ENCODE results near the gene GDF9.

Gene GDF9

GRCh38 chr5:132872788-132873118 is 6.5 kb upstream of the GDF9 start:
- TF ChIP-seq, protein P1, sequence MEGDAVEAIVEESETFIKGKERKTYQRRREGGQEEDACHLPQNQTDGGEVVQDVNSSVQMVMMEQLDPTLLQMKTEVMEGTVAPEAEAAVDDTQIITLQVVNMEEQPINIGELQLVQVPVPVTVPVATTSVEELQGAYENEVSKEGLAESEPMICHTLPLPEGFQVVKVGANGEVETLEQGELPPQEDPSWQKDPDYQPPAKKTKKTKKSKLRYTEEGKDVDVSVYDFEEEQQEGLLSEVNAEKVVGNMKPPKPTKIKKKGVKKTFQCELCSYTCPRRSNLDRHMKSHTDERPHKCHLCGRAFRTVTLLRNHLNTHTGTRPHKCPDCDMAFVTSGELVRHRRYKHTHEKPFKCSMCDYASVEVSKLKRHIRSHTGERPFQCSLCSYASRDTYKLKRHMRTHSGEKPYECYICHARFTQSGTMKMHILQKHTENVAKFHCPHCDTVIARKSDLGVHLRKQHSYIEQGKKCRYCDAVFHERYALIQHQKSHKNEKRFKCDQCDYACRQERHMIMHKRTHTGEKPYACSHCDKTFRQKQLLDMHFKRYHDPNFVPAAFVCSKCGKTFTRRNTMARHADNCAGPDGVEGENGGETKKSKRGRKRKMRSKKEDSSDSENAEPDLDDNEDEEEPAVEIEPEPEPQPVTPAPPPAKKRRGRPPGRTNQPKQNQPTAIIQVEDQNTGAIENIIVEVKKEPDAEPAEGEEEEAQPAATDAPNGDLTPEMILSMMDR (conservative IDR thresholded peaks at IDR 0.05): no peak
- no peak for TF ChIP-seq ZFX (IDR thresholded peaks at IDR 0.05)
- no peak overlapping the region for H3K27ac ChIP-seq

DNA sequence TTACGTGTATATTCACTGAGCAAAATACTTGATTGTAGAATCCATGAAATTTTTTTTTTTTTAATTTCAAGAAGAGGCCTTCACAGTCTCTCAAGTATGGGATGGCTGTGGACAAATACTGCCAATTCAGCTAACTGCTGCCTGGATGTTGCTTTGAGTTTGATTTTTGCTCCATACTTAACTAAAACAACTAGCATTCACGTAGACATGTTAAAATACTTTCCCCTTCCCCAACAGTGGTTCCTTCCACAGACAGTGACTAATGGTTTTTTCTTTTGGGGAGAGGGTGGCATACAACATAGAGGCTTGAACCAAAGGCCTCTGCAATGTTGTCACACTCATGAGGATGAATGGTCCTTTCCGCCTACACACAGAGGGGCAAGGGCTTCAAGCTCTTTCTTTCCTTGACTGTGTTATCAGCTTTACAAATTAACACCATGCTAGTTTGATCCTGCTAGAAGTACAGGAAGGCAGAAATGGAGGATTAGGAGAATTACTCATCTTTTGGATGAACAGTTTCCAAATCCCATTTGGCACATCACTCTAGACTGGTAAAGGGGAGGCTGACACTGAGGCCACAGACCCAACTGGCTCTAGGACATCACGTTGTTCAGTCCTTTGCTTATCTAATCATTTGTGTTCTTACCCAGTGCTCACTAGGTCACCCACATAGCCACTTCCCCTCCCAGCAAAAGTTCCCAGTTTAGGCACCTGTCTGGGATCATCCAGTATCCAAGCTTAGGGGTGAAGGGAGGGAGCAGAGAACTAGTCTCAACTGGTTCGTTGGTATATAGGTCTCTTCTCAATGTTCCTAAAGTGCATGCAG is 5.4 kb upstream of the GDF9 start:
- no peak overlapping the region for H3K27ac ChIP-seq
- TF ChIP-seq, protein P1 (conservative IDR thresholded peaks at IDR 0.05): no peak
- no peak for TF ChIP-seq ZFX (IDR thresholded peaks at IDR 0.05)

DNA sequence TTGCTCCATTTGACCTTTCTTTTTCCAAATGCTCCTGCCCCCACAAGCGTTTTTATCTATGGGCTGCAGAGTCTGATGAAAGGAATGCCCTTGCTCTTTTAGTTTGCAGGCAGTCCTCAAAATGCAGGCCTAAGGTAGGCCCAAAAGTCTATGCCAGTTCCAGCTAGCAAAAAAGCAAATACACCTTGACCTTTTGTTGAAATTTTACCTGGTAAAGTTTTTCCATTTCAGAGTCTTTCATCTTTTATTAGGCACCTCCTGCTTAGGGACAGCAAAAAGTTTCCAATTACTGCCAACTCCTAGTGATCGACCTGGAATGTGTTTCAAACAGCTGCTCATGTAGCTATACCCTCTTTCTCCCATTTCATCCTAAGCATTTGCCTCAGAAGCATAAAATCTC is 4.5 kb upstream of the GDF9 start:
- no peak overlapping the region for H3K27ac ChIP-seq
- TF ChIP-seq, protein P1 (conservative IDR thresholded peaks at IDR 0.05): no peak
- no peak for TF ChIP-seq ZFX (IDR thresholded peaks at IDR 0.05)

DNA sequence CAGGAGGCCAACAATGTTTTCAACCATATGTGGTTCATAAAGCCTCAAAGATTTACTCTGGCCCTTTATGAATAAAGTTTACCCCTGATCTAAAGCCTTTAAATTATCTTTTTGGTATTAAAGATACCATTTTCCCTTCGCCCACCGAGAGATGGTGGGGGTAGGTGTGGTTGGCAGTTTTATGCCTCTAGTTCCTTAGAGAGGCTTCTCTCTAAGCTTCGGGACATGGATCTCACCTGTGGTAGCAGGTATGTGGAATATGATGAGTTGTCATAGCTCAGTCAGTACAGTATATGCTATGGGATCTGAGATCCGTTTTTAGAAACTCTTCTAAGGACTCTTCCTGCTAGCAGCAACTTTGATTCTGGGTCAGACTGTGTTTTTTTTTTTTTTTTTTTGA is 2.5 kb upstream of the GDF9 start:
- no peak overlapping the region for H3K27ac ChIP-seq
- no peak for TF ChIP-seq ZFX (IDR thresholded peaks at IDR 0.05)
- TF ChIP-seq, protein P1 (conservative IDR thresholded peaks at IDR 0.05): no peak

GRCh38 chr5:132867046-132867451 is 780 bp upstream of the GDF9 start:
- peak overlapping the region; percentile 92 for H3K27ac ChIP-seq
- TF ChIP-seq, protein P1 (conservative IDR thresholded peaks at IDR 0.05): no peak
- TF ChIP-seq ZFX (IDR thresholded peaks at IDR 0.05): no peak; the same call in 1 of the 2 replicates

- peak overlapping the region; percentile 92 for H3K27ac ChIP-seq
- no peak for TF ChIP-seq ZFX (IDR thresholded peaks at IDR 0.05)
- TF ChIP-seq, protein P1 (conservative IDR thresholded peaks at IDR 0.05): no peak
These were observed 464 bp downstream of the GDF9 start for GRCh38 chr5:132865668-132866341.

- no peak for TF ChIP-seq ZFX (IDR thresholded peaks at IDR 0.05)
- TF ChIP-seq, protein P1 (conservative IDR thresholded peaks at IDR 0.05): no peak
- no peak overlapping the region for H3K27ac ChIP-seq
These were observed 5.5 kb downstream of the GDF9 start for GRCh38 chr5:132860742-132861141.

Measured in C4-2B (cell line).